GM13976 (cell line): ENCODE data around the gene MAOB.

ENCODE experiments used
- DNase-seq: peaks from one replicate; pipeline ENCODE4 v3.0.0; 2012; ENCODE audit warnings: low spot score
- in situ Hi-C: fragments of 300-500 bp; cut with MboI; formaldehyde crosslinking; loops from one replicate; pipeline ENCODE4 v1.12.0; 2022; ENCODE audit warnings: low sequenced_read_pairs, mixed read lengths, inconsistent platforms; ENCODE audit not compliant: unreplicated experiment
- TF ChIP-seq, protein P1 (sequence below): IDR thresholded peaks from 2 replicates; pipeline ENCODE4 v1.5.1; 2012; ENCODE audit warnings: borderline replicate concordance, mild to moderate bottlenecking; ENCODE audit not compliant: insufficient read depth; ENCODE audit errors: extremely low read depth, missing control alignments, control extremely low read depth

MAOB gene

DNA sequence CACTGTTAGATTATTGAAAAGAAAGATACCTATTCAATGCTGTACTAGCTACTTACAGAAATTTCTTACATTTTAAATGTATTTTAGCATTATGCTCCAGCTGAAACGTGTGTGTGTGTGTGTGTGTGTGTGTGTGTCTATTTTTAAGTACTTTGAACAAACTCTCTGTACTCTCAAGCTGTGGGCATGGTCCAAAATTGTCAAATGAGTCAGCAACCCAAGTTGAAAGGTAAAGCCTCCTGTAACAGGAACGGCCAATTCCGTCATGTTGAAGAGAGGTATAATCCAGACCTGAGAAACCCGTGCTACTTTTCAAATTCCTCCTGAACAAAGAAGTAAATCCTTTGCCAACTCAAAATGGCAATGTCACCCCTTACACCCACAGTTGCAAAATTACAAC, 20.5 kb downstream of the MAOB start:
- in situ Hi-C loops: no loop called here
- TF ChIP-seq, protein P1, sequence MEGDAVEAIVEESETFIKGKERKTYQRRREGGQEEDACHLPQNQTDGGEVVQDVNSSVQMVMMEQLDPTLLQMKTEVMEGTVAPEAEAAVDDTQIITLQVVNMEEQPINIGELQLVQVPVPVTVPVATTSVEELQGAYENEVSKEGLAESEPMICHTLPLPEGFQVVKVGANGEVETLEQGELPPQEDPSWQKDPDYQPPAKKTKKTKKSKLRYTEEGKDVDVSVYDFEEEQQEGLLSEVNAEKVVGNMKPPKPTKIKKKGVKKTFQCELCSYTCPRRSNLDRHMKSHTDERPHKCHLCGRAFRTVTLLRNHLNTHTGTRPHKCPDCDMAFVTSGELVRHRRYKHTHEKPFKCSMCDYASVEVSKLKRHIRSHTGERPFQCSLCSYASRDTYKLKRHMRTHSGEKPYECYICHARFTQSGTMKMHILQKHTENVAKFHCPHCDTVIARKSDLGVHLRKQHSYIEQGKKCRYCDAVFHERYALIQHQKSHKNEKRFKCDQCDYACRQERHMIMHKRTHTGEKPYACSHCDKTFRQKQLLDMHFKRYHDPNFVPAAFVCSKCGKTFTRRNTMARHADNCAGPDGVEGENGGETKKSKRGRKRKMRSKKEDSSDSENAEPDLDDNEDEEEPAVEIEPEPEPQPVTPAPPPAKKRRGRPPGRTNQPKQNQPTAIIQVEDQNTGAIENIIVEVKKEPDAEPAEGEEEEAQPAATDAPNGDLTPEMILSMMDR: no peak
- DNase-seq: no peak

DNA sequence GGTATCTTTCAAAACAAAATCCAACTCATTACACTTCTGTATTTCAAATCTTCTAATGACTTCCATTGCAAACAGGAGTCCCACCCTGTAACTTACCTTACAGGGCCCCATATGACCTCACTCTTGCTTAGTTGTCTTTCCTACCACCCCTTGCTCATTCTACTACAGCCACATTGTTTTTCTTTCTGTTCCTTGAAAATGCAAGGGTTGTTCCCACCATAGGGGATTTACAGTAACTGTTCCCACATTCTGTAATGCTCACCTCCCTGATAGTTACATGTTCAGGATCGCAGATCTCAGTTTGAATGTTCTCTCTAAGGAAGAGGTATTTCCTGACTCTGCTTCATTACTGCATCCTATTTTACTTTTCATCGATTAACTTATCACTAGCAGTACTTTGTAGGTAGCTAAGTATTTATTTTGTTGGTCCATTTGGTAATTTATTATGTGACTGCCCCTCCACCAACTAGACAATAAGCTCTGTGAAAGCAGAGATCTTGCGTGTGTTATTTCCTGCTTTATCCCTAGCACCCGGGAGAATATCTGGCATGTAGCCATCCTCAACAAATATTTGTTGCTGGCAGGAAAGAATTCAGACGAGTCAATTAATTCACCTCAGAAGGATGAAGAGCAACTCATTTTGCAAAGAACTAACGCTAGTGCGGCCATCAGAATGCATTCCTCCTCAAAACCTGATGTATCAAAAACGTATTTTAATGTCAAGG, 21.4 kb downstream of the MAOB start:
- in situ Hi-C loops: no loop called here
- no peak for DNase-seq

DNA sequence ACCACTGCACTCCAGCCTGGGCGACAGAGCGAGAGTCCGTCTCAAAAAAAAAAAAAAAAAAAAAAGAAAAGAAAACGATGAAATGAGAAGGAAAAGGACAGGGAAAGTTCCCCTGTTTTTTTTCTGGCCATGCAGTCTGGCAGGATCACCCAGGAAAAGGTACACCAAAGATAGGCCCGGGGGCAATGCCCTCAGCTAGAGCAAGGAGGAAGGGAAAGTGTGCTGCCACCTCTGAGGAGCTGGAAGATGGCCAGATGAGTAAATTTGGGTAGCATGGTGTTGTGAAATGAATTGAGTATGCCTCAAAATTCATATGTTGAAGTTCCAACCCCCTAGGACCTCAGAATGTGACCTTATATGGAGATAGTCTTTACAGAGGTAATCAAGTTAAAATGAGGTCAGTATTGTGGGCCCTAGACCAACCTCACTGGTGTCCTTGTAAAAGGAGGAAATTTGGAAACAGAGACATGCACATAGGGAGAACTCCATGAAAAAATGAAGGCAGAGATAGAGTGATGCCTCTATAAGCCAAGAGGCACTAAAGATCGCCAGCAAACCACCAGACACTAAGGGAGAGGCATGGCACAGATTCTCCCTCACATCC, 28.9 kb downstream of the MAOB start:
- no peak for DNase-seq
- TF ChIP-seq, protein P1: no peak
- in situ Hi-C loops: no loop called here

More for the DNA sequence above, 21.4 kb downstream of the MAOB start:
- TF ChIP-seq, protein P1: no peak

DNA sequence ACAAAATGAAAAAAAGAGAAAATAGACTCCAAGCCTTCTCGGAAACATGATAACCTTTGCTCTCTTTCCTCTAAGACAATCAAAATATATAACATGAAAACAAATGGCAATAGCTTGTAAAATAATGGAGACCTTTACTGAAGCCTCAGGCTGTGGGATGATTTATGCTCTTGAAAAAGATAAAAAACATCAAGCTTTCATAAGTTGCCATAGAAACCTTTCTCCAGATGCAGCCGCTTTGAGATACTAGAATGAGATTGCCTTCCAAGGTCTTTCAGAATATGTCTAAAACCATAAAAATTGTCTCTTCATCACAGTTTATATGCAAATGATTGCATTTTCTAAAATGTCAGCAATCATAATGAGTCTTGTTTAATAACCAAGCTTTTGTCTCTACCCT, 31.6 kb downstream of the MAOB start:
- TF ChIP-seq, protein P1: no peak
- no peak for DNase-seq
- in situ Hi-C loops: no loop called here

DNA sequence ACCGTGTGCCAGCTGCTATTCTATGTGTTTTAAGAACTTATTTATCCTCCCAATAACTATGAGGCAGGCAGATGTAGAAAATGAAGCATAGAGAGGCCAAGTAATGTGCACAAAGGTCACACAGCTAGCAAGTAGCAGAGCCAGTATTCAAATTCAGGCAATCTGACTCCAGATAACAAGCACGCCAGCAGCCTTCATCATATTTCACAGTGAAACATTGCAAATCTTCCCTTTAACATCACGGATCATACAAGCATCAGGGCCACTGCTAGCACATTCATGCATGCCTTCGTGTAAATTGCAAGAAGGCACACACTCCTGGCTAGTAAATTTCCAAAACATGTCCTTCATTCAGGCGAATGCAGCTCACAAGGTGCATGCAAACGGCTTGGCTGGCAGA, 33.1 kb downstream of the MAOB start:
- no peak for DNase-seq
- in situ Hi-C loops: no loop called here
- TF ChIP-seq, protein P1: no peak

DNA sequence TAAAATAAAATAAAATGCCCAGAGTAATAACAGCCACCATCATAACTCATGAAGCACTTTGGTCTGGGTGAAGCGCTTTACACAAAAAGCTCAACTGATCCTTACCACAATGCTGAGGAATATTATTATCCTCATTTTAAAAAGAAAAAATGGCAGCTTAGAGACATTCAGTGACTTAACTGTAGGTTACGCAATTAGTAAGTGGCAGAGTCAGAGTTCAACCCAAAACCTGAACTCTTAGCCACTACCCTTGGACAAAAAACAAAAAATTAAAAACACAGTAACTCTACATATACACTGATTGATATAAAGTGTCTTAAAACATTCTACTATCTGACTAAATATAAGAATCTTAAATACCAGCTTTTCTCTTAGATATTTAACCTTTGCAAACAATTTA, 34.9 kb downstream of the MAOB start:
- no peak for DNase-seq
- TF ChIP-seq, protein P1: no peak
- in situ Hi-C loops: no loop called here
